HEK293 (cell line): ENCODE results near the gene PI4KA.

Source experiments
- CTCF ChIP-seq: fragments of 450-650 bp; formaldehyde crosslinking; IDR thresholded peaks from 2 replicates; pipeline ENCODE4 v1.5.1; 2016; ENCODE audit warnings: missing biosample characterization, missing genetic modification characterization
- ZNF354C ChIP-seq: fragments of 450-650 bp; formaldehyde crosslinking; IDR thresholded peaks from 2 replicates; pipeline ENCODE4 v1.5.1; 2016; ENCODE audit warnings: missing biosample characterization, missing genetic modification characterization, low read depth, borderline replicate concordance
- ZNF585B ChIP-seq: fragments of 450-650 bp; formaldehyde crosslinking; IDR thresholded peaks from 2 replicates; pipeline ENCODE4 v1.5.1; 2016; ENCODE audit warnings: missing biosample characterization, missing genetic modification characterization
- ZNF768 ChIP-seq: fragments of 450-650 bp; formaldehyde crosslinking; IDR thresholded peaks from 2 replicates; pipeline ENCODE4 v1.5.1; 2018; ENCODE audit warnings: missing biosample characterization, mild to moderate bottlenecking, missing genetic modification characterization

GRCh38 chr22:20833225-20833665 is 25.4 kb downstream of the PI4KA start:
- TF ChIP-seq ZNF768, result no peak
- TF ChIP-seq CTCF, result no peak
- no peak for TF ChIP-seq ZNF585B (tag by site-specific recombination)
- no peak for TF ChIP-seq ZNF354C (tag by site-specific recombination)
